HG03039 (cell line): ENCODE data around the gene FAM174C.

Source experiments
- ATAC-seq: cut with Tn5 transposase; IDR thresholded peaks from one replicate; pipeline ENCODE4 v1.9.1; 2021; ENCODE audit warnings: mild to moderate bottlenecking, moderate library complexity; ENCODE audit not compliant: unreplicated experiment

Gene FAM174C

DNA sequence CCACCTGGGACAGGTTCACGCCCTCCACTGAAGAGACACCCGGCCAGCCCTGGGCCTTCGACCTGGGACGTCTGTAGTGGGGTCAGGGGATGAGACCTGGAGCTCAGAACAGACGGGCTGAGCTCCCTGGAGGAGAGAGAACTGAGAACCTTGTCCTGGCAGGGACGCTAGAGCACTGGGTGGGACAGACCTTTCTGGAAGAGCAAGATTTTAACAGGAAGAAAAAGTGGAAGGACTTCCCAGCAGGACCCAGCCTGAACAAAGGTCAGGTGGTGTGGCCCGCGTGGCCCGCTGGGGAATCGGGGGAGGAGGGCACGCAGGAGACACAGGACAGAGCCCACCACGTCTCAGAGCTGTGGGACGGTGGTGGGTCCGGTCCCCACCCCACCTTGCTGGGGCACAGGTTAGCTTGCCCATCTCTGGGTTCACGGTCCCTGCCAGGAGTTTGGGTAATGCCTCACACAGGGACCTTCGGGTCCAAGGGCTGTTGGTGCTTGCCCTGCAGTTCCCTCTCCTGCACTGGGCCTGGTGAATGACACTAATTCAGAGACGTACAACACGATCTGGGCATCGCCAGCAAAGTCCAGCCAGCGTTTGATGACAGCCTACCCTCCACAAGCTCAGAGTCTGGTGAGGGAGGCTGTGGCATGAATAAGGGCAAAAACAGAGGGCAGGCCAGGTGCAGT lies 9.1 kb downstream of the FAM174C start:
- no peak for ATAC-seq

DNA sequence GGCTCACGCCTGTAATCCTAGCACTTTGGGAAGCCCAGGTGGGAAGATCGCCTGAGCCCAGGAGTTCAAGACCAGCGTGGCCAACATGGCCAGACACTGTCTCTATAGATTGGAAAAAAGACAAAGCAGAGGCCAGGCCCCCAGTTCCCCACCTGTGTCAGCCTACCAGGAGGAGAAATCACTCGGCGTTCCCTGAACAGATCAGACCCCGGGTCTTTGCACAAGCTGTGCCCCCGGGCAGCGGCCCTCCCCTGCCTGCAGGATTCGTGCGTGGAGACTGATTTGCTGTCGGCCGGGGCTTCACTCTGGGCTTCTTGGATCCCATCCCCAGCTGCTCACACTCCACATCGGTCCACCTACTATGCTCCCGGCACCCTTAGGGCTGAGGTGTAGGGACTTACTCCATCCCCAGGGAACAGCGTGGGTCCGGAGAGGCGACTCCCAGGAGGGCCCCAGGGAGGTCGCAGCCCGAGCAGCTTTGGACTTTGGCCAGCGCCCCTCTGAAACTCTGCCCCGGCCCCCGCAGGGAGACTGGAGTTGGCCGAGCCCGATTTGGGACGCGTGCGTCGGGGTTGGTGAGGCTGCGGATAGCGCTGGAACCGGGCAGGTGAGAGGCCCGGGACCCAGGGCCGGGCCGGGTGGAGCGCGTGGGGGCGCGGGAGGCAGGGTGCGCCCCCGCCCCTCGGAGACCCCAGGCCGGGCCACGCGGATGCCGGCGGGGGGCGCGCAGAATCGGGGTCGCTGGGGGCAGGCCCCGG lies 9.8 kb downstream of the FAM174C start:
- no peak for ATAC-seq

DNA sequence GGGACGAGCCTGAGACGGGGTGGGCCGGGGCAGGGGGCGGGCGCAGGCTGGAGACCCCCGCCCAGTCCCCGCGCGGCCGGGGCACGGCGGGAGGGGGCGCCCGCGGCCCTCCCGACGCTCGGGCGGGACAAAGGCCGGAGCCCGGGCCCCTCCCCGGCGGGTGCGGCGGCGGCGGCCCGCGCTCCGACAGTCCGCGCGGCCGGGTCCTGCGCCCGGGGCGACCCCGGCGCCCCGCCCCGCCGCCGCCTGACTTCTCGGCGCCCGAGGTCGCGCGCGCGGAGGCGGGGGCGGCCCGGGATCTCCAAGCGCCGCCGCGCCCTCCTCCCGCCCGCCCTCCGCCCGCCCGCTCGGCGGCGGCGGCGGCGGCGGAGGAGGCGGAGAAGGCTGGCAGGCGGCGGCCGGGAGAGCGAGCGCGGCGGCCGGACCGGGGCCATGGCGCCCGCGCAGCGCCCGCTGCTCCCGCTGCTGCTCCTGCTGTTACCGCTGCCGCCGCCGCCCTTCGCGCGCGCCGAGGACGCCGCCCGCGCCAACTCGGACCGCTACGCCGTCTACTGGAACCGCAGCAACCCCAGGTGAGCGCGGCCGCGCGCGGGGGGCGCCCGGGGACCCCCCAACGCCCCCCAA lies 10.5 kb downstream of the FAM174C start, which contains the start of gene EFNA2:
Gene EFNA2 (plus strand): TSS at position 137 of the 624 bp plus-strand sequence. CDS start 296 bp downstream, at position 433.
- ATAC-seq, result no peak

DNA sequence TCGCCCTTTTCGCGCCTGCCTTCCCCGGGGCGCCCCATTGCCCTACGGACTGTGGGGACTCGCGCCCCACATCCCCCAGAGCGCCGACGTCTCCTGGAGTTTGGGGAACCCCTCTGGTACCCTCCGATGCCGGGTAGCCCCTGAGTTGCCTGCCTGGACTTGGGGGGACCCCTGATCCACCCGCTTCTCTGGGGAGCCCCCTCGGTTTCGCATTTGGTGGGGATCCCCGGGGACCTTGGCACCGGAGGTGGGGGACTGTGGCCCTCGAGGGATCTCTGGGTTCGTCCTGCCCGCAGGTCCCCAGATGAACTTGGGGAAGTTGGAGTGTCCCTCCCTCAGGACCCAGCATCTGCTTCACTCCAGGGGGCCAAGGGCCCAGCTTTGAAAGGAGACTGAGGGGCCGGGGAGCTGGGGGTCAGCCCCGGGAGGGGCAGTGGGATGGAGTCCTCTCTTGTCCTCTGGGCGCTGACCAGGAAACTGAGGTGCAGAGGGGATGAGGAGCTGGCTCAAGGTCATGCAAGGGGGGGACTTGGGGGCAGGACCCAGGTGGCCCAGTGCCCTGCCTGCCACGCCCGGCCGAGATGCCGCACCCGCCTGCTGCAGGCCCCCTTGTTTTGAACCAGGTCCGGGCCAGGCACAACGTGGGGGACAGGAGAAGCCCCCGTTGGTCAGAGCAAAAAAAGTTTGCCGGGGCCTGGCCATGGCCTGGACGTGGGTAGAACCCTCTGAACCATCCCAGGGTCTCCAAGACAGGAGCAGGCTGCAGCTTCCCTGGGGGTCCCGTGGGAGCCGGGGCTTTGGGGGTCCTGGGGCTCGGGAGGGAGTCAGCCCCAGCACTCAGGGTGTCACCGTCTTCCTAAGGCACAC lies 11.4 kb downstream of the FAM174C start:
- ATAC-seq, result no peak

DNA sequence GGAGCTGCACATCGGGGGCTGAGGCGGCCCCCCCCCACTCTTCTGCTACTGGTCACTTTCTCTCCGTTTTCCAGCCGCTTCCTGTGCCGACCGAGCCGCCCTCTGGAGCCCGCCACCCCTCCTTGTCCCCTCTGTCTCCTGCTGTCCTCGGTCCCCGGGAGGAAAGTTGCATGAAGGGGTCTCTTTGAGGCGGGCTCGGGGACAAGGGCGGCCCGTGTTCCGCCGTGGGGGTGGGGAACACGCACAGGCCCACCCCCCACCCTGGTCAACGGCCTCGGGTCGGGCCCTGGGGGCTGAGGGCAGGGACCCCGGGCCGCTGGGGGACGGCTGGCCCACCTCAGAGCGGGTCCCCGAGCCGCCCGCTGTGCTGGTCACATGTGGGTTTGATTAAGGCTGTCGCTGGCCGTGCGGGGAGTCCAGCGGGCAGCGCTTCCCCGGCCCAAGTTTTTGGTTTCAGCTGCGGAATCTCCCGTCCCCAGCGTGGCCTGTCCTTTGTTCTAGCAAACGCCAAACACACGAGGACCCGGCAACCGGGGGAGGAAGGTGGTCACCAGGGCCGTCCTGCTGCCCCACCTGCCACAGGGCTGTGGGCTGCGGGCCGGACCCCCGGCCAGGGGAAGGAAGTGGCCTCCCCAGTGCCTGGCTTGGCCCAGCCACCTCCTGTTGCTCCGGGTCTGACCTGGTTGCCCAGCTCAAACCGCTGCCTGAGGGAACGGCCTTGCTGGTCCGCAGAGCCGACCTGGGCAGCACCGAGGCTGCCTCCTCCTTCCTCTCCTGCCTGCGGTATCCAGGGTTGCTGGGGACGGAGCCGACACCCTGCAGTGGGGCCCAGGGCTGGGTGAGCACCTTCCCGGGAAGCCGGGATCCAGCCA lies 12.3 kb downstream of the FAM174C start:
- no peak for ATAC-seq

DNA sequence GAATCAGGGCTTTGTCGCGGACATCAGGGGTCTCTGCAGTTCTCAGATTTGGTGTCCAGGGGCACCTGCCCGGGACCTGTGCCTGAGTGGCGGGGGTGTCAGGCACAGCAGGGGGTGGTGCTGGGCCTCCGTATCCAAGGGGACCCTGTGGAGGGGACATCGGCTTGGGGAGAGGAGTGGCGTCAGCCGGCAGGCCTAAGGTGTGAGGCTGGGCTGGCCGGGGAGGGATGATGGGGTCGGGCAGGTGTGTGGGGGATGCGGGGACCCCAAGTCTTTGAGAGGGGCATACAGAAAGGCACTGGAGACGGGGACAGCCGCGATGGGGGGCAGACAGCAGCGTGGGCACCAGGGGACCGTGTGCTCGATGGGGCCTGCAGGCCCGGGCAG lies 12.9 kb downstream of the FAM174C start:
- no peak for ATAC-seq

DNA sequence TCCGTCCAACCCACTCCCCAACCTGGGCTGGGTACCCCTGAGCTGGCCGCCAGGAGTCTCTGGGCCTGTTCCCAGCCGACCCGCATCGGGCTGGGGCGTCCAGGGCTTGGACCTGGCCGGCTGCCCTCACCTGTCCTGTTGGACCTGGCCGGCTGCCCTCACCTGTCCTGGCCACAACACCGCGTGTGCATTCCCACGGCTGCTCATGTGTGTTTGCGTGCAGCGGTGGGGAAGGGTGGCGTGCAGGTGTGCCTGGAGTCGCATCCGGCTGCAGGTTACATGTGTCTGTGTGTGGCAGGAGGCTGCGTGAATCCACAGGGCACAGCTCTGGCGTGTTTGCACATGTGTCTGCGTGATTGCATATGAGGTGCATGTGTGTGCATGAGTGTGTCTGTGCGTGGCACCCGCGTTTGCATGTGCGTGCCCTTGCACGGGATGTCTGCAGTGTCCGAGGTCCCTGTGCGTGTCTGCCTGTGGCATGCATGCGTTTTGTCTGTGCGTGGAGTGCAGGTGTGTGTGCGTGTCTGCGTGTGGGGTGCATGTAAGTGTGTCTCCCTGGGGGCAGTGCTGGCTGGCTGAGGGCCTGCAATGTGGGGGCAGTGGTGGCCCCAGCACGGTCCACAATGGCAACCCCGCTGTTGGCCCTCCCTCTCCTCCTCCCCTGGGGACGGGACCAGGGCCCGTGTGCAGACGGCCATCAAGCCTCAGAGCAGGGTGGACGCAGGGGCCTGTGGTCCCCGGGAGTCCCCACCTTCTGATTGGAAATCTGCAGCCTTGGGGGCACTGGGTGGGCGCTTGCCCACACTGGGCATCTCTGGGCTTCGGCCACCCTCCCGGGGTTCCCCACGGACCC lies 13.7 kb downstream of the FAM174C start:
- ATAC-seq, result no peak

DNA sequence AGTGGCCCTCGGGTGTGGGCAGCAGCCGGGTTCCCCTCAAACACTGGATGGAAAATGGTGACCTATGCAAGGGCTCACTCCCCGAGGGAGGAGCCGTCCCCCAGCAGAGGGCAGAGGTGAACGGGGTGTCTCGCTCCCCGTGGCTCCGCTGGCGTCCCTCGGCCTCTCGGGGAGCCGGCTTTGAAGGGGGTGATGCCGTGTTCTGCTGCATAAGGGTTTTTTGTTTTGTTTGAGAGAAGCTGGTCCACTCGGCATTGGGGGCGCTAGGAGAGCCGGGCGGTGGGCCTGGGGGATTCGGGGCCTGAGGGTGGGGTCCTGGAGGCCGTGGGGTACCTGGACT lies 14.3 kb downstream of the FAM174C start:
- ATAC-seq, result no peak

DNA sequence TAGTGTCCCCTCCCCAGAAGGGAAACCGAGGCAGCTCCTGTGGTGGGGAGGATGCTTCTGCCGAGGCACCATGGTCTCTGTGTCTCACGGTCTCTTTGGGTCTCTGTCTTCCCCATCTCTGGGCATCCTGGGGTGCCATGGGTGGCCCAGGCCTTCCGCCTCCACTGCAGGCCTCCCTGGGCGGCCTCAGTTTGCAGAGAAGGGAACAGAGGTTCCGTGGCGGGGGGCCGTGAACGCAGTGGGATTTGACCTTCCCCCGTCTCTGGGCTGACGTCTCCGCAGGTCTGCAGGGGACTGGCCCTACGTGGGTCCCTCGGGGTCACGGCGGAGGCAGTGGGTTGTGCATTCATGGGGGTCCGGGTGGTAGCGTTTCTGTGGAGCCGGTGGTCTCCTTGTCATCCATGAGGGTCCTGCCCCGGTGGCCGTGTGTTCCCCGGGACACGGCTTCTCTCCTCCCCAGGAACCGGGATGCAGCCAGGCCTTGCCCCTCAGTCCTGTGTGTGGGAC lies 14.9 kb downstream of the FAM174C start:
- no peak for ATAC-seq

DNA sequence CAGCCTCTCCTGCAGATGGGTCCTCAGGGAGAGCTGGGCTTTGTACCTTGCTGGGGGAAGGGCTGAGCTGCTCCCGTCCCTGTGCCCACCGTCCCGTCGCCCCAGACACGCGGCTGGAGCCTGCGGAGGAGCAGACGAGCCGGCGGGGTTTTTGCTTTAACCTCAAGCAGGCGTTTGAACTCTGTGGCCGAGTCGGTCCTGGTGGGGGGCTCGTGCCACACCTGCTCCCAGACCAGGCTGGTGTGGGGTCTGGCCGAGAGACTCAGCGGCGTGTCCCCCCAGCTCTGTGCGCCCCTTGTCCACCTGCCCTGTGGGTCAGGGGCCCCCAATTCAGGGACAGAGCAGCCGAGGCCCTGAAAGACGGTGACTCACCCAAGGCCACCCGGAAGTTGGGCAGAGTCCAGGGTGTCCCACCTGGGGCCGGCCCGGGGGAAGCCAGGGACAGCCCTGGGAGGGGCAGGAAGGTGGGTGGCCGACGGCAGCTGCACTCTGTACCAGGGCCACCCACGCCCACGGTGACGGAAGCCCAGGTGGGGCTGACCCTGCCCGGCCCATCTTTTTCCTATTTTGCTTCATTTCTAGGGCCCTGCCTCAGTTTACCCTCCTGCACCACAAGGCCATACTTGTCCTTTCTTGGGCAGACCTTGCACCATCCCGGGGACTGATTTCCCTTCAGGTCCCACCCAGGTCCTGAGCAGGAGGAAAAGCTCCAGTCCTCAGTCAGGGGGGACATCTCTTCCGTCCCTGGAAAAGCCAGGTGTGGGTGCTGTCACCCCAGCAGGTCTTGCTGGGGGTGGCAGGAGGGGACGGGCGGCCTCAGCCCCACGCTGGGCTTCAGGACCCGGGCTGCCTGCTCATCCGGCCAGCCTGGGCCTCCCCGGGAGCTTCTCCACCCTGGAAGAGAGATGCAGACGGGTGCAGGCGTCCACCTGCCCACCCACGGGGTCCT lies 15.6 kb downstream of the FAM174C start:
- ATAC-seq, result no peak

DNA sequence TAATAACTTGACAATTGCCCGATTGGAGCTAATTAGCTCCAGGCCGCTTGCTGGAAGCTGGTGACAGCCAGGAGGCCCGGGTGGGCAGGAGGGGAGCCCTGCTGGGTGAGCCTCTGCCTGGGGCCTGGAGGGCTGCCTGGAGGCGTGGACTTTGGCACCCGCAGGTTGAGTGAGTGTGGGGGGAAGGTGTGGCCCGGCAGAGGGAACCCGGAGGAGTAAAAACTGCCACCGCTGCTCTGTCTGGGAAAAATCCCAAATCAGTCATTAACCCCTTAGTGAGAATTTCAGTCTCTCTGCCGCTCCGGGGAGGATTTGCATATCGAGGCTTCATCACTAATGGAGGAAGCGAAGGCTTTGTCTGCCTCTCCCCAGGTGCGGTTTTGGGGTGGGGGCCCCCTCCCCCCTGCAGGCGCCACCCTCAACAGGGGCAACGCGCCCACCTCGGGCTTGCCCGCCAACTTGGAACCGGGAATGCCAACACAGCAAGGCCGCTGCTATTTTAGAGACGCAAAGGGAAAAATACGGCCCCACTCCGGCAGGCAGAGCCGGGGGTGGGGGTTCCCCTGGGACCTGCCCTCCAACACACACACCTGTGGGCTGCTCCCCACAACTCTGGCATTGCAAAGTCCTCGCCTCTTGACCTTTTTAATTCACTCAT lies 16.6 kb downstream of the FAM174C start:
- no peak for ATAC-seq

DNA sequence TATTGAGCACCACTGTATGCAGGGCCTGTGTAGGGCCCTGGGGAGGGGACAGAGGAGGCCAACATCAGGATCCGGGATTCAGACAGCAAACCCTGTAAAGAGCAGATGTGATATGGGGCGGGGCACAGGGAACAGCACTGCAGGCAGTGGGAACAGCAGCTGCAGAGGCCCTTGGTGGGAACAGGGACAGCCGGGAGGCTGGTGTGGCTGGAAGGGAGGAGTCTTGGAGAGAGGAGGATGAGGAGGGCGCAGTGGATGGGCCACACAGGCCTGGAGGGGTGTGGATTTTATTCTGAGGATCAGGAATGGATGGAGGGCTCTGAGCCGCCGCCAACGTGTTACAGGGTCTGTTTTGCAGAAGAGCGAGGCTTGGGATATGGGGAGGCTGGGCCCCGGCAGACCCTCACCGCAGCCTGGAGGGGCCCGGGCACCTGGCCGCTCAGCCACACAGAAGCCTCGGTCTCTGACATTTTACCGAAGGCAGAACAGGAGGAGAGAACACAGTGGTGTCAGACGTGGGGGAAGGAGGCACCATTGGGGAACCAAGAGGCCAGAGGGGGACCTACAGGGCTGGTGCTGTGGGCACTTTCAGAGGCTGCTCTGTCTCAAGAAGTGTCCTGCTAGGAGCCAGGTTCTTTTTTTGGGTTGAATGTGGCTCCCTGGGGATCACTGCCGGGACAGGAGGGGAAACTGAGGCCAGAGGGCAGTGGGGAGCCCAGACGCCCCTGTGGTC lies 17.3 kb downstream of the FAM174C start:
- ATAC-seq, result no peak

DNA sequence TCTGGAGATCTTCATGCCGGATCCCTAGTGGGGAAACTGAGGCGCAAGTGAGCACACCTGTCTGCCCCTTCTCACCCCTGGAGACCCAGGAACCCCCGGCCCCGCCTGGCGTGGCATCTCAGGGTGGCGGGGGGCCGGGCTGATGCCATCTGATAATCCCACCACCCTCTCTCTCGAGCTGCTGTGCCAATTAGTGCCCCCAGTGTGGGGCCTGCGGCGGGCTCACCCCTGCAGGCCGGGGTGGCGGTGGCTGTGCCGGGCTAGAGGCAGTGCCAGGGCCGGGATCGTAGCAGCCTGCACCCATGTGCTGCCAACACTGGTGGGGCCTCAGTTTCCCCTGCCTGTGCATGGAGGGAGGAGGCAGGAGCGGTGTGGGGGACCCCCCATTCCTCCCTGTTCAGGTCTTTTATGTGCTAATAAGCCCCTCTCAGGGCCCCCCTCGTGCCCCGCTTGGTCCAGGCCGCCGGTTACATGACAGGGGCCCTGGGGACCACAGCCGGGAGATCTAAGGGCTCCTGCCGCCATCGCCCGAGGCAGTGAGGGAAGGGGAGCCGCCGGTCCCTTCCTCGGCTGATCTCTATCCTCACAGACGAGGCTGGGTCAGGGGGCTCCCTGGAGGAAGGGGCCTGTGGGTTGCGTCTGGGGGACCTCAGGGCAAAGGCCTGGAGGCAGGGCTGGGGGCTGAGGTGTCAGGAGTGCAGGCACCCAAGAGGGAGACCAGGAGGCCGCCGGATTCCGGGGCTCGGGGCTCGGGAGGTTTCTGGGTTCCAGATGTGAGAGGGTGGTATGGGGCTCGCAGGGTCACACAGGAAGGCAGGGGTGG lies 18.7 kb downstream of the FAM174C start:
- ATAC-seq, result no peak

DNA sequence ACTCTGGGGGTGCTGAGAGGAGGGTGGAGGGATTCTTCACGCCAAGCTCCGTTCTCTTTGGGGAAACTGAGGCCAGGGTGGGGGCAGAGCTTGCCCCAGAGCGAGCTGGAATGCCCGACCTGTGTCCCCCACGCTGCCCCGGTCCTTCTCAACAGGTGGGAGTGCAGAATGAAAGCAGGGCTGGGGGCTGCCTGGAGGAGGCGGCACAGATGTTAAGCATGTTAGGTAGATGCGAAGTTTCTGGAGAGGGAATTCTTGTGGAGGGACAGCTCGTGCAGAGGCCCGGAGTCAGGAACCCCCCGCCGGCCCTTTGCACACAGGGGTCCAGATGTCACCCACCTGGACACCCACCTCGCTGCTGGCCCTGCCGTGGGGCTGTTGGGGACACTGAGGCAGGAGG lies 19.4 kb downstream of the FAM174C start:
- no peak for ATAC-seq

DNA sequence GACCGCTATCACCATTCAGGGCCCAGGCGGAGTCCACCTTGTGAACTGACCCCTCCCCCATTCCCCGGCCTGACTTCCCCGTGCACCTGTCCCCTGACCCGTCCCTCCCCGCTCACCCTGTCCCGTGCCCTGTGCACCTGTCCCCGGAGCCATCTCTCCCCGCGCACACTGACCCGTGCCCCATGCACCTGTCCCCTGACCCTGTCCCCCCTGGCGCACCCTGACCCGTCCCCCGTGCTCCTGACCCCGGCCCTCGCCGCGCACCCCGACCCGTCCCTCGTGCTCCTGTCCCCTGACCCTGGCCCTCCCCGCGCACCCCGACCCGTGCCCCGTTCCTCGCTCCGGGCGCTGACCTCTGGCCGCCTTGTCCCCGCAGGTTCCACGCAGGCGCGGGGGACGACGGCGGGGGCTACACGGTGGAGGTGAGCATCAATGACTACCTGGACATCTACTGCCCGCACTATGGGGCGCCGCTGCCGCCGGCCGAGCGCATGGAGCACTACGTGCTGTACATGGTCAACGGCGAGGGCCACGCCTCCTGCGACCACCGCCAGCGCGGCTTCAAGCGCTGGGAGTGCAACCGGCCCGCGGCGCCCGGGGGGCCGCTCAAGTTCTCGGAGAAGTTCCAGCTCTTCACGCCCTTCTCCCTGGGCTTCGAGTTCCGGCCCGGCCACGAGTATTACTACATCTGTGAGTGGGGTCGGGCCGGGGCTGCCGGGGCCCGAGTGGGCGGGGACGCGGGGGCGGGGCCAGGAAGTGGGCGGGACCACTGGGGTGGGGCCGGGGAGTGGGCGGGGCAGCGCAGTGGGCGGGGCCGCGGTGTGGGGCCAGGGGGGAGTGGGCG lies 20.1 kb downstream of the FAM174C start:
- ATAC-seq, result no peak
